ENCODE measurements around the gene LGALS12.

The LGALS12 gene

DNA sequence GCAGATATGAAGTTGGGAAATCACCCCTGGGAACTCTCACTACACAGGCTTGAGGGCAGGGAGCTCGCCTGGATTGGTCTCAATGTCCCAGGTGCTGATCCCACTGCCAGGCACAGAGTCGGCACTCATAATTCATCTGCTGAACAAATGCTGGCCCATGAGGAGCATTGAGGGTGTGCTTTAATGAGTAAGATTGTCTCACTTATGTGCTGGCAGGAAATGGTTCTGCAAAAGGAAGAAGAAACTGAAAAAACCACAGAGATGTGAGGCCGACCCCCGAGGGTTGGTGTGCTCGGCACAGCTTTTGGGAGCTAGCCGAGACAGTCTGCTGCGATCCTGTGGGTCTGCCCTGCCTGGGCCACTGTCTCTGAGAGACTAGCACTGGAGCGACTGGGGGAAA lies 47.9 kb downstream of the LGALS12 start:
- TF ChIP-seq, protein P1, sequence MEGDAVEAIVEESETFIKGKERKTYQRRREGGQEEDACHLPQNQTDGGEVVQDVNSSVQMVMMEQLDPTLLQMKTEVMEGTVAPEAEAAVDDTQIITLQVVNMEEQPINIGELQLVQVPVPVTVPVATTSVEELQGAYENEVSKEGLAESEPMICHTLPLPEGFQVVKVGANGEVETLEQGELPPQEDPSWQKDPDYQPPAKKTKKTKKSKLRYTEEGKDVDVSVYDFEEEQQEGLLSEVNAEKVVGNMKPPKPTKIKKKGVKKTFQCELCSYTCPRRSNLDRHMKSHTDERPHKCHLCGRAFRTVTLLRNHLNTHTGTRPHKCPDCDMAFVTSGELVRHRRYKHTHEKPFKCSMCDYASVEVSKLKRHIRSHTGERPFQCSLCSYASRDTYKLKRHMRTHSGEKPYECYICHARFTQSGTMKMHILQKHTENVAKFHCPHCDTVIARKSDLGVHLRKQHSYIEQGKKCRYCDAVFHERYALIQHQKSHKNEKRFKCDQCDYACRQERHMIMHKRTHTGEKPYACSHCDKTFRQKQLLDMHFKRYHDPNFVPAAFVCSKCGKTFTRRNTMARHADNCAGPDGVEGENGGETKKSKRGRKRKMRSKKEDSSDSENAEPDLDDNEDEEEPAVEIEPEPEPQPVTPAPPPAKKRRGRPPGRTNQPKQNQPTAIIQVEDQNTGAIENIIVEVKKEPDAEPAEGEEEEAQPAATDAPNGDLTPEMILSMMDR (IDR thresholded peaks at IDR 0.05; ENCODE audit: low read depth, low read length), result no peak
- peaks cover 2% of the 10 kb centered on the region for H3K27me3 ChIP-seq (ENCODE audit: insufficient read depth, low read depth, severe bottlenecking)
- no peak overlapping the region for H3K27ac ChIP-seq
- no peak for DNase-seq
- H3K9me3 ChIP-seq (ENCODE audit: severe bottlenecking), result no peaks in the 10 kb centered on the region
- no peak overlapping the region for H3K4me3 ChIP-seq (ENCODE audit: low read depth, low read length)
- H3K36me3 ChIP-seq, result no peaks in the 10 kb centered on the region

DNA sequence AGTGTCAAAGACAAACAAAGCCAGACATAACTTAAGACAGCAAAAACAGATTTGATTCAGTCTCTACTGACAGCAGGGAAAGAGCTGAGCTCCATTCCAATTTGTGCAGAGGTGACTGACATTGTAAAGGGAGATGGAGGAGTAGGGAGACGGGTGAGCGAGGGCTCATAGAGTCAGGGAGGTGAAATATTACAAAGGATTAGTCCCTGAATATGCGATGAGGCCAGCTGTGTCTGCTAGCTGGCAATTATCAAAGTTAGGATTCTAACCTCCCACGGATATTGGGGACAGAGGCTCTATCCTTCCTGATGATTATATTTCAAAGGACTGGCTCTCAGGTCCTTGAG lies 49.0 kb downstream of the LGALS12 start:
- Histone ChIP-seq H3K27ac (no peak overlapping the region), H3K36me3 (no peaks in the 10 kb centered on the region), H3K4me3 (ENCODE audit: low read depth, low read length) (no peak overlapping the region), H3K27me3 (ENCODE audit: insufficient read depth, low read depth, severe bottlenecking) (peaks cover 2% of the 10 kb centered on the region), H3K9me3 (ENCODE audit: severe bottlenecking) (no peaks in the 10 kb centered on the region)
- TF ChIP-seq, protein P1 (IDR thresholded peaks at IDR 0.05; ENCODE audit: low read depth, low read length), result no peak
- DNase-seq, result no peak

DNA sequence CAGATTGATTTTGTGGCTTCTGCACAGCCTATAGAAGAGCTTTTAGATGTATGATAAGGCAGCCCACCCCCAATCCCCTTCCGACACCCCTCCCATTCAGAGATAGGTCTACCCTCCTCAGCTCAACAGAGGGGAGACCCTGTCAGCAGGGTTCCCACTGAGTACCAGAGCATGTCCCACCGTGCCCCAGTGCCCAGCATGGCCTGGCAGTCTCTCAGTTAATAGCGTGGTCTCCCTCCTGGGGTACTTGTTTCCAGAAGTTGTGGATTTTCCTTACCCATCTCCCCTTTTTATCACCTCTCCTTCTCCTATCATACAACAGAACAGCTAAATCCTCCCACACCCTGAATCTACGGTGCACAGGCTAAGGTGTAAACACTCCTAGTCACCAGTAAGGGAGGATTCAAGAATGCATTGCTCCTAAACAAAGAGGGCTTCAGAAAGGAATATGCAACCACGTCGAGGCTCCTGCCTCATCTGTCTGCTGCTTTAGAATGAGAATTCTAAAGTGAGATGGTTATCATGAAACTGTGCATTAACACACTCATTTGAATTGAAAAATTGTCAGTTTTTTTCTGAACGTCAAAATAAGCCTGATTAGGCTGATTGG lies 50.6 kb downstream of the LGALS12 start:
- H3K9me3 ChIP-seq (ENCODE audit: severe bottlenecking), result no peaks in the 10 kb centered on the region
- H3K27me3 ChIP-seq (ENCODE audit: insufficient read depth, low read depth, severe bottlenecking), result peaks cover 2% of the 10 kb centered on the region
- TF ChIP-seq, protein P1 (IDR thresholded peaks at IDR 0.05; ENCODE audit: low read depth, low read length), result no peak
- no peak overlapping the region for H3K4me3 ChIP-seq (ENCODE audit: low read depth, low read length)
- H3K36me3 ChIP-seq, result no peaks in the 10 kb centered on the region
- DNase-seq, result no peak
- H3K27ac ChIP-seq, result no peak overlapping the region

DNA sequence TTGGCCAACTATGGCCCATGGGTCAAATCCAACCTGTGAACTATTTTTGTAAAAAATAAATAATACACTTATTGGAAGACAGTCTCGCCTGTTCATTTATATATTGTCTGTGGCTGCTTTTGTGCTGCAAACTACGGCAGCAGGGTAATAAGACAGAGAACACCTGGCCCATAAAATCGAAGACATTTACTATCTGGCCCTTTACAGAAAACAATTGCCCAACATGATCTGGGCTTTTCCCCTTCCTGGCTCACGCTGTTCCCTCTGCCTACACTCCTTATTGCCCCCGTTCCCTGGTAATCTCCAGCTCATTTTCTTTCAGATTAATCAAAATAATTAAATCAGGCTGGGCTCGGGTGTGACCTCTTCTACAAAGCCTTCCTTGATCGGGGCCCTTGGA lies 51.7 kb downstream of the LGALS12 start:
- no peaks in the 10 kb centered on the region for H3K36me3 ChIP-seq
- H3K27me3 ChIP-seq (ENCODE audit: insufficient read depth, low read depth, severe bottlenecking), result peaks cover 2% of the 10 kb centered on the region
- TF ChIP-seq, protein P1 (IDR thresholded peaks at IDR 0.05; ENCODE audit: low read depth, low read length), result no peak
- no peak overlapping the region for H3K4me3 ChIP-seq (ENCODE audit: low read depth, low read length)
- no peaks in the 10 kb centered on the region for H3K9me3 ChIP-seq (ENCODE audit: severe bottlenecking)
- DNase-seq, result no peak
- H3K27ac ChIP-seq, result no peak overlapping the region

DNA sequence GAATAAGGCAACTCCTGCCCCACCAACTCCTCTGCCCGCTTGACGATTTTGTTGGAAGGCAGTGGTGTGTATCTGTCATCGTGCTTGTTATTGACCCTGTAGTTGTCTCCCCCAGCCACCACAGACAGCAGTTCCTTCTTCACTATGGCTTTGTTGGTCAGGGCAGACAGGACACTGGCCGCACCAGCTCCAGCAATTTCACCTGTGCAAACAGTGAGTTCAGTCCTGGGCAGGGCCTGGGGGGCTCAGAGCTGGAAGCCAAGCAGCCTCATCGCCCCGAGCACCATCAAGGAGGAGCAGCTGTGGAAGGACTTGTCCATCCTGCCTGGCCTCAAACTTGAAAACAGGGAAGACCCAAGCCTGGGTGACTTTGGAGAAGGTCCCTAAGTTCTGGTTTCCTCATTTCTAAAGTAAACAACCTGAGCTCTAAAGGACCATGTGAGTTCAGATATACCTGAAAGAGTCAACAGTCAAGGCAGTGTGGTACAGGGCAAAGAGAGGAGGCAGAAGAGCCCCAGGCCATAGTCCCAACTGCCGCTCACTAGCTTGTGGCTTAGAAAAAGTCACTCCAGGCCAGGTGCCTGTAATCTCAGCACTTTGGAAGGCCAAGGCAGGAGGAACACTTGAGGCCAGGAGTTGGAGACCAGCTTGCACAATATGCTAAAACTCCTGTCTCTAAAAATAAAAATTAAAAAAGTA lies 52.7 kb downstream of the LGALS12 start:
- DNase-seq, result no peak

More for the DNA sequence above, 52.7 kb downstream of the LGALS12 start:
- TF ChIP-seq, protein P1 (IDR thresholded peaks at IDR 0.05; ENCODE audit: low read depth, low read length), result no peak
- Histone ChIP-seq H3K9me3 (ENCODE audit: severe bottlenecking) (no peaks in the 10 kb centered on the region), H3K27me3 (ENCODE audit: insufficient read depth, low read depth, severe bottlenecking) (peaks cover 2% of the 10 kb centered on the region), H3K36me3 (no peaks in the 10 kb centered on the region), H3K27ac (no peak overlapping the region), H3K4me3 (ENCODE audit: low read depth, low read length) (no peak overlapping the region)
